ENCODE data around the gene VPS9D1. TPM values are rescaled to one million over a fixed set of nuclear protein-coding genes. Genes with fewer than 3 reads are reported as not detected.
A peak's percentile ranks its signal among the peaks of the same experiment; 100 is the strongest.

The VPS9D1 gene
- total and polyA plus RNA-seq, 2 experiments from 2014 or later: 2.1 to 2.2 TPM

GRCh38 chr16:89711601-89712273 lies 9.0 kb downstream of the VPS9D1 start:
- no peaks in the 10 kb centered on the region for H3K9me3 Mint-ChIP-seq
- Histone ChIP-seq H3K4me2 (peak overlapping the region; percentile 88), H3K27me3 (ENCODE audit: insufficient read depth) (peaks cover 20% of the 10 kb centered on the region), H2AFZ (peak overlapping the region; percentile 91), H3K4me1 (ENCODE audit: insufficient read depth) (peaks cover 8% of the 10 kb centered on the region), H3K36me3 (ENCODE audit: insufficient read depth) (no peaks in the 10 kb centered on the region; the same call in 1 of the 2 replicates), H3K9me2 (ENCODE audit: insufficient read depth) (no peaks in the 10 kb centered on the region), H3K4me3 (peak overlapping the region; percentile 92), H3K27ac (ENCODE audit: low read depth) (no peak overlapping the region), H4K20me1 (replicated peaks; ENCODE audit: insufficient read depth) (peaks cover 20% of the 10 kb centered on the region), H3K79me2 (replicated peaks; ENCODE audit: insufficient read depth) (peaks cover 6% of the 10 kb centered on the region), H3F3A (replicated peaks; ENCODE audit: low read depth) (0 out of 2 replicates have a peak, but pooled peaks cover 5% of the 10 kb centered on the region)
- H3K36me3 Mint-ChIP-seq (ENCODE audit: low read depth): peaks cover 26% of the 10 kb centered on the region
- peaks cover 10% of the 10 kb centered on the region for H3K4me1 Mint-ChIP-seq
- H3K27me3 Mint-ChIP-seq (ENCODE audit: insufficient read depth, low read depth, poor library complexity): peaks cover 30% of the 10 kb centered on the region
- DNase-seq (ENCODE audit: low spot score) (peak; percentile 82), ATAC-seq (peak; percentile 62)
- H3K4me3 Mint-ChIP-seq: peak overlapping the region; percentile 86
- TF ChIP-seq POLR2AphosphoS5 (IDR thresholded peaks at IDR 0.05; ENCODE audit: low read depth): peak; percentile 94
- TF ChIP-seq REST (IDR thresholded peaks at IDR 0.05; ENCODE audit: unreplicated experiment): no peak
- H3K27ac Mint-ChIP-seq: no peak overlapping the region

- H4K20me1 ChIP-seq (replicated peaks; ENCODE audit: insufficient read depth): peaks cover 20% of the 10 kb centered on the region
- H3K4me2 ChIP-seq: peak overlapping the region; percentile 88
- 0 out of 2 replicates have a peak, but pooled peaks cover 8% of the 10 kb centered on the region for H3F3A ChIP-seq (replicated peaks; ENCODE audit: low read depth)
- Mint-ChIP-seq H3K9me3 (no peaks in the 10 kb centered on the region), H3K4me3 (peak overlapping the region; percentile 24; the same call in 1 of the 3 replicates), H3K4me1 (peaks cover 11% of the 10 kb centered on the region), H3K27ac (no peak overlapping the region), H3K27me3 (ENCODE audit: insufficient read depth, low read depth, poor library complexity) (peaks cover 25% of the 10 kb centered on the region), H3K36me3 (ENCODE audit: low read depth) (peaks cover 19% of the 10 kb centered on the region)
- peaks cover 12% of the 10 kb centered on the region for H3K4me1 ChIP-seq (ENCODE audit: insufficient read depth)
- TF ChIP-seq EZH2phosphoT487 (IDR thresholded peaks at IDR 0.05; ENCODE audit: unreplicated experiment) (no peak), ZNF114 (CRISPR knock-in tag; IDR thresholded peaks at IDR 0.05) (no peak), ZNF331 (CRISPR knock-in tag; IDR thresholded peaks at IDR 0.05; ENCODE audit: low read depth) (no peak), JUNB (IDR thresholded peaks at IDR 0.05; ENCODE audit: unreplicated experiment) (no peak), STAT1 (IDR thresholded peaks at IDR 0.05; ENCODE audit: unreplicated experiment) (no peak), CTCF (conservative IDR thresholded peaks at IDR 0.05; ENCODE audit: low read depth in 2 of 2) (no peak), POLR2AphosphoS5 (IDR thresholded peaks at IDR 0.05; ENCODE audit: low read depth) (no peak)
- H3K27ac ChIP-seq (ENCODE audit: low read depth): no peak overlapping the region
- H3K79me2 ChIP-seq (replicated peaks; ENCODE audit: insufficient read depth): peaks cover 6% of the 10 kb centered on the region
- H3K27me3 ChIP-seq (ENCODE audit: insufficient read depth): peaks cover 16% of the 10 kb centered on the region
- no peaks in the 10 kb centered on the region for H3K9me2 ChIP-seq (ENCODE audit: insufficient read depth)
- peak; percentile 64 for DNase-seq (ENCODE audit: low spot score)
- no peak overlapping the region for H2AFZ ChIP-seq
- peak; percentile 15 for ATAC-seq
- no peaks in the 10 kb centered on the region; the same call in 1 of the 2 replicates for H3K36me3 ChIP-seq (ENCODE audit: insufficient read depth)
- H3K4me3 ChIP-seq: no peak overlapping the region
Measured at GRCh38 chr16:89710709-89711564, 9.8 kb downstream of the VPS9D1 start.

All from GM23338 (cell line).